HG03280 (cell line): ENCODE results near the gene DSCAML1.

Source experiments
- ATAC-seq: cut with Tn5 transposase; IDR thresholded peaks from one replicate; pipeline ENCODE4 v1.9.1; 2021; ENCODE audit warnings: mild to moderate bottlenecking, moderate library complexity; ENCODE audit not compliant: unreplicated experiment

The DSCAML1 gene

DNA sequence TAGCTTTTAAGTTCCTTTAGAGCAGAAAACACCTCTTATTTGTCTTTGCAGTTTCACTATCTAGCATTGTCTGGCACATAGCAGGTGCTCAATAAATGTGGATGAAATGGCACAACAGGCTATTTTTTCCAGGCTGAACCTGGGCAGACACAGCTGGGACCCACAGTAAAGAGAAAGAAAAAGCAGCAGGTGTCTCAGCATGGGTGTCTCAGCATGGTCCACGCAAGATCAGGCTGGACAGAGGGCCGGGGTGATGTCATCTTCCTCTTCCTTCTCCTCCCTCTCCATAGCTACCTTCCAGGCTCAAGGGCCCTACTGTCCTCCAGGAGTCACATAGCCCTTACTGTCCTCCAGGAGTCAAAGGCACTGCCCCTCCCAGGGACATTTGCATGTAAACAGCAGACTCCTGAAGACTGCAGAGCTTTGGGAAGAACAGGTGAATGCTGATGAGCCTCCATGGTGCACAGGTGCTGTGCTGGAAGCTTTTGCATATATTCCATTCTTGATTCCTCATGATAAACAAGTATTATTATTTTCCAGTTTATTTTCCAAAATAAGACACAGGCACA, 65.2 kb downstream of the DSCAML1 start:
- ATAC-seq: no peak

DNA sequence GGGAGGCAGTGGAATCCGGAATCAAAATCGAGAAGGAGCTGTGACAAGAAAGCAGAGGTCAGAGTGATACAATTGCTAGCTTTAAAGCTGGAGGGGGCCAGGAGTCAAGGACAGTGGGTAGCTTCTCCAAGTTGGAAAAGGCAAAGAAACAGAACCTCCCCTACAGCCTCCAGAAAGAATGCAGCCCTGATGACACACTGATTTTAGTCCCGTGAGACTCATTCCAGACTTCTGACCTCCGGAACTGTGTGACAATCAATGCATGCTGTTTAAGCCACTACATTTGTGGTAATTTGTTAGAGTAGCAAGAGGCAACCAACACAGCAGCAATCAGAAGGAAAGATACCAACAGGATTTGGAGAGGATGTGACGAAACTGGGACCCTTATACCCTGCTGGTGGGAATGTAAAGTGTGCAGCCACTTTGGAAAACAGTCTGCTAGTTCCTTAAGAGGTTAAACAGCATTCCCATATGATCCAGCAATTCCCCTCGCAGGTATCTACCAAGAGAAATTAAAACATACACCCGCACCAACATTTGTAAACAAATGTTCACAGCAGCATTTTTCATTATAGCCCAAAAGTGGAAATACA, 66.7 kb downstream of the DSCAML1 start:
- ATAC-seq: no peak

DNA sequence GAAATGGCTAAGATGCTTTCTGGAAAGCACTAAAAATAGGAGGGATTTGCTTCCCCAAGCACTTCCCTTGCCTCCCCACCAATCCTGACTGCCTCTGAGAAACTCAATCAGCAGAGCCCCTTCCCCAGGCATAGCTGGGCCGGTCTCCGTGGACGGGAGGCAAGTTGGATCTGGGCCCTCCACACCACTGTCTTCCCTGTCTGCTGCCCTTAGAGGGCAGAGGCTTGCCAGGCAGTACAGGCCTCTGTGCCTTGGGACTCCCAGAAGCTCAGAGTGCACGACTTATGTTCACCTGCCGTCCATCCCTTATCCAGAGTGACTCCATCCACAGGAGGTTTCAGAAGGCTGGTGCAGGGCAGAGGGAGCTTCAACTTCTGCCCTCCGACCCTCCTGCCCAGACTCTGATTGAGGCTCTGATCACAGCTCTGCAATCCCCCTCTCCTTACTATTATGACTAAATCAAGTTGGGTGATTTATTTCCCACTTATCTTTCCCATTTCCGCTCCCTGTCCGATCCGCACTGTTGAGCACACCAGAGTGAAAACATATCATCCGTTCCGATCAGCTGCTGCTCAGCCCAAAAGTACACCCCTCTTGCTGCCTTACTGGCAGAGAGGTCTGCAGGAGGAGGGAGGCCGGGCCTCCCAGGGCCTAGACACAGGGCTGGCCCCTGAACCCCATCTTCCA, 71.8 kb downstream of the DSCAML1 start:
- no peak for ATAC-seq

DNA sequence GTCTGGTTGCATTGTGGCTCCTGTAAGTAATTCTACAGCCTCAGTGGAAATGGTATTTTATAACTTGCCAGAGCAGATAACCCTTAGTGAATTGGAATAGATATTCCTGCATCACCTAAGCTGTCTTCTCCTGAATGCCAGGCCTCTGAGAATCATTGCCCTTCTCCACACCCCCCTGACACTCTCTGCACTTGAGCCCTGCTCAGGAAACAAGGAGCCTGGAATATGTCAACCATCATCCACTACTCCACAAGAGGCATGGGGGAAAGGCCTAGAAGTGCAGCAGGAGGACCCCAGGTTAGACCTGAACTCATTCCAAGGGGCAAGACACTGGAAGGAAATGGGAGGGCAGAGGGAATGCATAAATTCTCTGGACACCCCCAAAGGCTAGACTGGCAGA, 72.4 kb downstream of the DSCAML1 start:
- no peak for ATAC-seq

DNA sequence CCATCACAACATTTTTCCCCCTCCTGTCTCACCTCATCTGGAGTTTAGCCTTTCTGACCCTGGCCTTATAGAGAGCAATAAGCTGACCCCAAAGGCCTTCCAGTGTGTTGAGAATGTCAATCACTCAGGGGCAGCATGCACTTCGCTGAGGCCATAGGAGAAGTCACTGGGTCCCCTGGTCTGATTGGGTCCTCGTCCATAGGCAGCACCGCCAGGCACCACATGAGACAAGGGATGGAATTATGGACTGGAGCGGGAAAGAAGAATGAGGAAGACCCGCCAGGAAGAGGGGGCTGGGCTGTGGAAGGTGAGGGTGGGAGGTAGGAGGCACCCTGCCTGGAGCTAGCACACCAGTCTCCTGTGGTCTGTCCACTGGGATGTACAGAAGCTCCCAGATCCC, 72.9 kb downstream of the DSCAML1 start:
- ATAC-seq: no peak

DNA sequence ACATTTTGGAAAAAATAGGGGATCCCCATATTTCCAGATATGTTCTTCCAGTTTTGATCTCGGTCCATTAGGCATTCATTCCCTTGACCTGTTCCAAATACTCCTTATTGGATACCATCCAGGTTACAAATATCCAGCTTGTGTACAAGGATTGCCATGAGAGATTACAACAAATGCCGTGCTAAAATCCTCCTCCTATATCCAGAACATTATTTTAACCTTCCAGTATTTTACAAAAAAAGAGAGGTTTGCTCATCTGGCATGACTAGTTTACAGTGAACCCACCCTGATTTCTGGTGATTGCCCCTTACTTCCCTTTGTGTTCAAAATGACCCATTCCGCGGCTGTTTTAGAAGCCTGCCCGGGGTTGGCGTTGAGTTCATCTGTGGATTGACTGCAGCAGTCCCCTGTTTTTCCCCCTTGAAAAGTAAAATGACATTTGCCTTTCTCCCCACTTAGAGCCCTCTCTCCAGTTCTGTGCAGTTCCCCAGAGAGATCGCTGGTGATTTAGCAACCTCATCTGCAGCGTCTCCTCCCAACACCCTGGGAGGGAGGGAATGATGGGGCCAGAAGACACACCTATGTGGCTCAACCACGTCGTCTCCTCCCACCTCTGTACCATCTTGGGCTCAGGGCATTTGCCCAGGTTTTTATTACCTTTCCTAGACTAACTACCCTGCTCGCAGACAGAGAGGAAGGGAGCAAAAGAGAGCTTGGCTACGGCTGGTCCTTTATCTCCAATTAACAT, 73.6 kb downstream of the DSCAML1 start:
- ATAC-seq: no peak

DNA sequence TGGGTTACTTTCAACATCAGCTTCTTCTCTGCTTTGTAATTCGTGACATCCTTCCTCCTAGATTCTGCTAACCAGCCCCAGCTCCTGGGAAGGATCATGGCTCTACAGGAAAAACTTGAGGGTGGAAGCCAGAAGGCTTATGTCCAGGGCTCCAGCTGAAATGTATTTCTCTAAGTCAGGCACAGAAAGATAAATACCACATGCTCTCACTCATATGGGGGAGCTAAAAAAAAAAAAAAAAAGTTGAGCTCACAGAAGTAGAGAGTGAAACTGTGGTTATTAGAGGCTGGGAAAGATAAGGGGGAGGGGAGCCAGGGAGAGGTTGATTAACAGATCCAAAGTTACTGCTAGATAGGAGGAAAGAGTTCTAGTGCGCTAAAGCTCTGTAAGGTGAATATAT, 74.9 kb downstream of the DSCAML1 start:
- ATAC-seq: no peak

DNA sequence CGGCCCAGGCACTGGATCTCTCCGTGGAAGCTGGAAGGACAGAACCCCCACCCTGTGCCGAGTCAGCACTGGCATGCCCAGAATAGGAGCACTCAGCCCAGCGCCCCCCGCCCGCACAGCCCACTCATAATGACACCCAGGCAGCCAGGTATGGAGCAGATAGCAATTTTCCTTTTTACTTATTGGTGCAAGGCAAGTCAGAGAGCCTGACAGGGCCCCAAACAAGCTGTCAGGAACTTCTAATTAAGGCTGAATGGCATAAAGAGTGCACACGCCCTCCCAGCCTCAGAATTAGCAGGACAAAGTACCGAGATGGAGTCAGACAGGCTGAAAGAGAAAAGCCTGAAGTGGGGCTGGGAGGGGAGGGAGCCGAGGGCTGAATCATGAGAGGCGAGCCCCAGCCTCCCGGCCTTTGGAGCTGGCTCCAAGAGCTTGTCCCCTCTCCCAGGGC, 76.9 kb downstream of the DSCAML1 start:
- no peak for ATAC-seq

DNA sequence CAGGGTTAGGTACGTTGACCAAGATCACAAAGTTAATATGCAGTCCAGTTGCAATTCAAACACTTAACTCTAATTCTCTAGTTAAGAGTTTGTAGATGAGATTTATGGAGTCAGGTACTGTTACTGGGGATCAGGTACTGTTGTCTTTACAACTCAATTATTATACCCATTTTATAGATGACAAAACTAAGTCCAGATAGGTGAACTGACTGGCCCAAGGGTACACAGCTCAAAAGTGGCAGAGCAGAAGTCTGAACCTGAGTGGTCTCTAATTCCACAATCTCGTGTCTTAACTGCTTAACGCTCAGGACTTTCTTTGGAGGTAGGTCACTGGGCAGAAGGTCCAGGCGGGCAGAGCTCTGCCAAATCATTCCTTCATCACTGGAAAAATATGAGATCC, 77.5 kb downstream of the DSCAML1 start:
- no peak for ATAC-seq

DNA sequence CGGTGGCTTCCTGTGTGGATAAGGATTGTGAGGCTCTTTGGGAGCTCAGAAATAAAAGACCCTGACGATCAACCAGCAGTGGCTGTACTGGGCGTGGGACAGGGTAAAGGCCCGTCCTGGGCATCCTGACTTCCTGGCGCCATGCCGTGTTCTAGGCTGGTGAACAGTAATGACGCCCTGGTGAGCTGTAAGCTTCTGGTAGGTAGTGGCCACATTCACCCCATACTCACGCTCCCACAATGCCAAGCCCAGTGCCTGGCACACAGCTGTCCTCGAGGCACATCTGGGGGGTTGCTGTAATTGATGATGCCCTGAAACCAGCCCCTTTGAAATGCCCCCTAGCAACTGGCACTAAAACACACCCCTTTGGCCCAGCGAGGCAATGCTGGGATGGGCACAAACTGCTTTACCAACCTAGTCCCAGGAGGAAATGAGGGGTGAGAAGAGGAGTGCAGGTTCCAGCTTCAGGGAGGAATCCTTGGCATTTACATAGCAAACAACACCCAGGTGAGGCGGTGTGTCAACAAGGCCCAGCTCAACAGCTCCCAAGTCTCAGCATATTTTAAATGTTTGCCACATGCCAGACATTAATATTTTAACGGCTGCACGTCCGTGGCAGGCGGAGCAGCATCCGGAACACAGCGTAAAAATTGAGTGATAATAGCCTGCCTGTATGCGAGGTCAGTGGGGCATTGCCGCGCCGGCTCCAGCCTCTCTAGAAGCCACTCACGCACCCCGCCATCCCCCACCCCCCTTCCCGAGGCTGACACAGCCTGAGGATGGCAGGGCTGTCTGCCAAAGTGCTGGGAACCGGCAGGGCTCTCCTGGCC, 79.3 kb downstream of the DSCAML1 start:
- ATAC-seq: no peak

DNA sequence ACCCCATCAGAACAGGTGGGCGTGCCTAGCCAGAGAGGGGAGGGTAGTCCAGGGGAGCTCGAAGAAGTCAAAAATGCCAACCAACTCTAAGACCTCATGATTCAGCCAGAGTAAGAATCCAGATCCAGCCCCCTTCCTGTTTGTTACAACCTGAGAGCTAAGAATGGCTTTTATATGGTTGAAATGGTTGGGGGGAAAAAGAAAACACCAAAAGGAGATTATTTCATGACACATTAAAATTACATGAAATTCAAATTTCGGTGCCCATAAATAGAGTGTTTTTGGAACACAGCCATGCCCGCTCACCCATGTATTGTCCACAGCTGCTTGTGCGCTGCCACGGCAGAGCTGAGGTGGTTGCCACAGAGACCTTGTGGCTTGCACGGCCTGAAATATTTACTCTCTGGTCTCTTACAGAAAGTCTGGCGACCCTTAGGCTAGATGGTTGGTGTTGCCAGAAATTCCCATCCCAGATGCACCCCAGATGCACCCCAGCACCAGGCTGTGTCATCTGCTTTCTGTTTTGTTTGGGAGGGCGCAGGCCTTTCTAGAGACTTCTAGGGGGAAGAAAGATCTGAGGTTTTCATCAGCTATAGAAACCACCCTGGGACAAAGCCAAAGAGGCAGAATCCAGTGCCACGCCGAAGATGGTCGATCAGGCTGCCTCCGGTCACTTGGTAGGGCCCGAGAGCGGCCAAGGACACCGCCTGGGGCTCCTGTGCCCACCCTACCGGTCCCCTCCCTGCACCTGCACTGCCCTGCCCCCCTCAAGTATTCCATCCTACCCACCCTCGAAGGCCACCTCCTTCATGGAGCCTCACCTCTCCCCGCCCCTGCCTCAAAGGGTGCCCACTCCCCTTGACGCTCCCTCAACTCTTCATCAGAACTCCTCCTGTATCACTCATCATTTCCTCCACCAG, 80.2 kb downstream of the DSCAML1 start:
- no peak for ATAC-seq

DNA sequence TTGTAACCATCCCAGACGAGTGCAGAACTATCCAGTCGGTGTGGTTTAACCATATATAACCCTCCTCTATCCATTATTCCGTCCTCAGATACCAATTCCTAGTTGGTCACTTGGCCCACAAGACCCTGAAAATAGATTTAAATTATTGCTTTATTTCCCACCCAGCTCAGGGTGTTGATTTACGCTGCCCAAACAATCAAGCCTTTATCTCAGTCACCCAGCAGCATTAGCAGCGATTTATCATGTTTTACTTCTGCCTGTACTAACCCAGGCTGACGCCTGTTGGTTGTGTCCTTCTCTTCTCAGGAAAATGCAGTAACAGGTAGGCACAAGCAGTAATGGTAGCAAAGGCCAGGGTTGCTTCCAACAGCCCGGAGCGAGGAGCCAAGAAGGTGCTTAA, 81.2 kb downstream of the DSCAML1 start:
- no peak for ATAC-seq

DNA sequence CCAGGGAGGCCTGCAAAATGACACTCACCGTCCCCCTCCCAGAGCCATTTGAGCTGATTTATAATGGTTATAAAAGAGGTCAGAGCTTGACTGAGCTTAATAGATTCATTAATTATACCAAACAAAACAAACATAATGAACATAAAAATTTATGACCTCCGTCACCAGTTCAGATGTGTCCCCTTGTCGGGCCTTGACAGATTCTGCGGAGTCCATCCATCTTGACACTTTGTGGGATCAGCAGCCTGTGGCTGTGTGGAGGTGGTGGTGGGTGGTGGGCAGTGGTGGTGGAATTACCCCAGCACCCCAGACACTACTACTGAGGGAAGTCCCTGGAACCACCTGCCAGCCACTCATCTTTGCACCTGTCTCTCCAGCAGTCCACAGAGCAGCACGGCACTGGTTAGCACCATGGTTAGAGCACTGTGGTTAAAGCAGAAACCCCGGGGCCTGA, 83.5 kb downstream of the DSCAML1 start:
- no peak for ATAC-seq

DNA sequence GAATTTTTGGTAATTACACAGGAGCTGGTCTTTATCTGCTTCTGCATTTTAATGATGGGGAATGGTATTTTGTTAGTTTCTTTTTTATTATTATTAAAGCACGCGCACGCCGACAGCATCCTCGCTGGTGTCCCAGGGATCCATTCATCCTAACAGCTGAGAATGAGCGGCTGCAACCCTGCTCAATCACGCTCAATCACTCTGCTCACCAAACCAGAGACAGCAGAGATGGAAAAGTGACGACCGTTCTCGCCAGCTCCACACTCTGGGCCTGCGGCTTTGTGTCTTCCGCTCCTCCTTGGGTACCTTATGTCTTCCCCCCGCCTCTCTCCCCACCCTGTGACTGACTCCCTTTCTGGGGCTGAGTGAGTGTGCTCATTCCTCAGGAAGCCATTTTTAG, 84.5 kb downstream of the DSCAML1 start:
- ATAC-seq: no peak

DNA sequence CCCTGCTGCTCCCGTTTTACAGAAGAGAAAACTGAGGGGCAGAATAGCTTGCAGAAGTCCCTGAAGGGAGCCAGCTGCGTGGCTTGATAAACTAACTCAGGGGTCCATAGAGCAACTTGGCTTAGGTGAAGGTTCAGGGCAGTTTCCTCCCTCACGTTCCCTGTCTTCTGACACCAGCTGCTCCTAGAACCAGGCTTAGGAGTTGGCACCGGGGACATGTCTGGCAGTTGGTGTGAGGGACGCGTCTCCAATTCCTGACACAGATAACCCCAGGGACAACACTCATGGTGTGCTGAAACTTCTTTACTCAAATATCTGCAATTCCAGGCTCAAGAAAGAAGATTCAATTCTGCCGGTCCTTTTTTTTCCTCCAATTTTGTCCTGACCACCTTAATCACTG, 85.7 kb downstream of the DSCAML1 start:
- no peak for ATAC-seq

DNA sequence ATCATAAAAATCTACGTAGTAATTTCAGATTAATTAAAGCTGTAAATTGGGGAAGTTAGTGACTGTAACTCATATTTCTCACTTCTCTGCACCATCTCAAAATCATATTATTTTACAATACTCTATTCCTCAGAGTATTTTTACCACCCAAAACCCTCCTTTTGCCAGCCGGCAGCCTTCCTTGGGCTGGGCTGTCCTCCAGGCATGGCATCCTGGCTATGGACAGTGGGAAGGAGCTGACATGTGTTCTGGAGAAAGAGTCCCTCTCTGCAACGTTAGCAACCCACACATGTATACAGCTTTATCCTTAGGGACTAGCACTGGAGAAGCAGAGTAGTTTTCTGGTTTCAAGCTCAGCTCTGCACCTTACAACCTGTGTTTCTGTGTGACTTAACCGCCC, 86.8 kb downstream of the DSCAML1 start:
- no peak for ATAC-seq

DNA sequence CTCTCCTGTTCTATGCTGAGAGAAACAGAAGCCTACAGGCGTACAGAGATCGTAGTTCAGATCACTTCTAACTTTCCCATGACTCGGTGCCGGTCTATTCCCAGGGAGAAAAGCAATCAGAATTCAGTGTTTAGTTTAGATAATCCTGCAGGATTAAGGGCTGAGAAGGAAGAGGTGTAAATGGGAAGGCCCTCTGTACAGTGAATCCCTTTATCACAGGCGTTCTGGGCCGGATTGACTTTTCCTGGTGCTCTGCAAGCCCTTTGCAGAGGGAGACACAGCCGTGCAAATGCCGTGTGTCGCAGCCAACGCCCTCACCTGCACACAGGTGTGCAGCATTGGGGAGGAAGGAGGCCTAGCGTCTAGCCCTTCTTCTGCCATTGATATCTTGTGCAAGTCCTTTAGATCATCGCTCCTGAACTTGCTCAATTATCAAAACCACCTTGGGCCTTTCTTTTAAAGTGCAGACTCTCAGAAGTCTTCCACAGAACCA, 90.6 kb downstream of the DSCAML1 start:
- ATAC-seq: no peak

DNA sequence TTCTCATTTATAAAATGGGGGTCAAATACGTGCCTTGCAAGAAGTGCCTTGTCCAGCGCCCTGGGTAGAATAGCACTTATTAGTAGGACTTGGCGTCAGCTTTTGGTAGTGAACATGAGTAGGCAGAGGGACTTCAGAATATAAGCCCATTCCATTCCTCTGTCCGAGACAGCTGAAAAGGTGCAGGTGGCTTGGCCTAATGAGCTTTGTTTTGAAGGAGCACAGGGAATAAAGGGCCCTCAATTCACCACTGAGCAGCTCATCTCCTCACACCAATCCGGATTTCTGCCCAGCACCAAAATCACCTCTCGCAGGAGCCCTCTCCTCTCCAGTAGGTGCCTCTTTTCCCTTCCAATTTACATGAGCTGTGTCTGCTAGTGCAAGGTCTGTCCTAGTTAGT, 91.2 kb downstream of the DSCAML1 start:
- ATAC-seq: no peak

DNA sequence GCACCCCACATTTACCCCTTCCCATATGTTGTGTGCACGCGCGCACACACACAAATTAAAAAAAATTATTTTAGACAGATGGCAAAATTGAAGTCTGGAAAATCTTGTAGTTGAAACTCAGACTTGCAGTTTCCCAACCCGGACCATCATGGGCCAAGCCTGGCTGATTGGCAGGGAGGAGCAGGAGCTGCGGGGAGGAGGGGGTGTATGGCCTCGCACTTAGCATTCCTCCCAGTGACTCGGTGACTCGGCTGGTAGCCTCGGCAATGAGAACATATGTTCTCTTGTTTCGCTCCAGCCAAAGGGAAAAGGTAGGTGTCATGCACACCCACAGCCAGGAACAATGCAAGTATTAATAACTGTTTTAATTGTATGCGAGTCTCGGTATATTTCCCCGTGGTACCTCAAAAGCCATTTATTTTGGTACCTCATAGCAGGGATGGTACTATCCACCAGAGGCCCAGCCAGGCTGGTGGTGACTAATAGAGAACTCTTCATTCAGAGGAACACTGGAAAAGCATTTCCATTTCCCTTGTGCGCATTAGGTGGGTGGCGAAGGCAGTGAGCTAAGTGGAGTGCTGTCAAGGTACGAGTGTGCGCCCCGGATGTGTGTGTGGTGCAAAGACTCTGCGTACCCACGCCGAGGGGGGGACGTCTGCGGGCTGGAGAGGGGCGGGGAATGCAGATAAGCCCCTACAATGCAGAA, 92.5 kb downstream of the DSCAML1 start:
- no peak for ATAC-seq
